Fibroblast of skin of back (primary cell): ENCODE results near the gene TCF3.
"Not testable (repeated sequence)": the region's sequence is repeated elsewhere in the genome, so short reads cannot be mapped to it uniquely, and the experiment has no call there.

ENCODE experiments used
- DNase-seq: peaks from one replicate; pipeline ENCODE4 v3.0.0-alpha.2; 2013

The TCF3 gene

GRCh38 chr19:1672769-1673644 lies 20.6 kb upstream of the TCF3 start:
- DNase-seq = no peak

- peak; percentile 38 for DNase-seq
Measured at GRCh38 chr19:1672038-1672768, 19.8 kb upstream of the TCF3 start.

GRCh38 chr19:1671716-1672037 lies 19.3 kb upstream of the TCF3 start:
- no peak for DNase-seq

- DNase-seq = not testable (repeated sequence)
Measured at GRCh38 chr19:1670747-1671146, 18.3 kb upstream of the TCF3 start.

- no peak for DNase-seq
Measured at GRCh38 chr19:1668486-1669270, 16.3 kb upstream of the TCF3 start.

- no peak for DNase-seq
Measured at GRCh38 chr19:1668048-1668485, 15.7 kb upstream of the TCF3 start.

GRCh38 chr19:1665565-1666047 lies 13.2 kb upstream of the TCF3 start:
- DNase-seq = no peak

- DNase-seq = no peak
Measured at GRCh38 chr19:1663852-1664251, 11.4 kb upstream of the TCF3 start.

- not testable (repeated sequence) for DNase-seq
Measured at GRCh38 chr19:1663227-1663626, 10.8 kb upstream of the TCF3 start.

GRCh38 chr19:1661995-1662394 lies 9.6 kb upstream of the TCF3 start:
- no peak for DNase-seq

GRCh38 chr19:1659084-1659427 lies 6.6 kb upstream of the TCF3 start:
- no peak for DNase-seq

GRCh38 chr19:1658150-1659083 lies 6.0 kb upstream of the TCF3 start:
- DNase-seq = no peak

GRCh38 chr19:1657746-1658145 lies 5.3 kb upstream of the TCF3 start:
- no peak for DNase-seq

- DNase-seq = no peak
Measured at GRCh38 chr19:1656988-1657536, 4.6 kb upstream of the TCF3 start.

GRCh38 chr19:1655987-1656608 lies 3.7 kb upstream of the TCF3 start:
- DNase-seq = no peak

- DNase-seq = no peak
Measured at GRCh38 chr19:1655131-1655981, 2.9 kb upstream of the TCF3 start.

GRCh38 chr19:1654178-1654792 lies 1.9 kb upstream of the TCF3 start:
- DNase-seq = no peak

GRCh38 chr19:1653300-1653628 lies 849 bp upstream of the TCF3 start:
- no peak for DNase-seq

GRCh38 chr19:1651568-1652291 lies 685 bp downstream of the TCF3 start:
- DNase-seq = peak; percentile 36
